ENCODE measurements around the gene LARP4B.
"Not testable (repeated sequence)": the region's sequence is repeated elsewhere in the genome, so short reads cannot be mapped to it uniquely, and the experiment has no call there.

LARP4B gene

GRCh38 chr10:770975-771374, 160.5 kb downstream of the LARP4B start:
- Histone ChIP-seq H3K4me2 (no peak overlapping the region), H3K4me1 (peaks cover 11% of the 10 kb centered on the region), H3K4me3 (no peak overlapping the region), H3K9me3 (peaks cover 36% of the 10 kb centered on the region), H4K20me1 (no peaks in the 10 kb centered on the region), H3K27ac (no peak overlapping the region), H3K9ac (no peak overlapping the region), H3K36me3 (no peaks in the 10 kb centered on the region), H3K27me3 (peaks cover 5% of the 10 kb centered on the region; the same call in 1 of the 2 replicates)
- TF ChIP-seq Cebpa-rat (IDR thresholded peaks at IDR 0.05), result no peak

- H3K9me3 ChIP-seq, result peaks cover 42% of the 10 kb centered on the region
- not testable (repeated sequence) for H3K4me3 ChIP-seq, H3K4me2 ChIP-seq, H3K27me3 ChIP-seq, H3K9ac ChIP-seq, H3K27ac ChIP-seq, H4K20me1 ChIP-seq, H3K4me1 ChIP-seq, H3K36me3 ChIP-seq
Observed at GRCh38 chr10:770048-770712, 161.3 kb downstream of the LARP4B start.

- Histone ChIP-seq H3K27me3 (peaks cover 15% of the 10 kb centered on the region; the same call in 1 of the 2 replicates), H3K4me1 (no peaks in the 10 kb centered on the region), H3K9me3 (peaks cover 61% of the 10 kb centered on the region), H3K4me3 (no peak overlapping the region), H3K27ac (no peak overlapping the region), H3K4me2 (no peak overlapping the region), H4K20me1 (no peaks in the 10 kb centered on the region), H3K9ac (no peak overlapping the region), H3K36me3 (no peaks in the 10 kb centered on the region)
- TF ChIP-seq Cebpa-rat (IDR thresholded peaks at IDR 0.05), result no peak
Observed at GRCh38 chr10:767794-768193, 163.7 kb downstream of the LARP4B start.

GRCh38 chr10:767211-767610, 164.3 kb downstream of the LARP4B start:
- Histone ChIP-seq H3K4me2 (no peak overlapping the region), H3K36me3 (no peaks in the 10 kb centered on the region), H3K9me3 (peaks cover 67% of the 10 kb centered on the region), H3K4me3 (no peak overlapping the region), H3K27ac (no peak overlapping the region), H3K9ac (no peak overlapping the region), H3K27me3 (peaks cover 21% of the 10 kb centered on the region; the same call in 1 of the 2 replicates), H4K20me1 (no peaks in the 10 kb centered on the region), H3K4me1 (no peaks in the 10 kb centered on the region)
- no peak for TF ChIP-seq Cebpa-rat (IDR thresholded peaks at IDR 0.05)

GRCh38 chr10:761376-761775, 170.1 kb downstream of the LARP4B start:
- H3K27me3 ChIP-seq, result peaks cover 50% of the 10 kb centered on the region

GRCh38 chr10:760622-761021, 170.9 kb downstream of the LARP4B start:
- peaks cover 77% of the 10 kb centered on the region for H3K9me3 ChIP-seq
- H3K36me3 ChIP-seq, result no peaks in the 10 kb centered on the region
- H3K9ac ChIP-seq, result no peak overlapping the region
- H4K20me1 ChIP-seq, result no peaks in the 10 kb centered on the region
- no peaks in the 10 kb centered on the region for H3K4me1 ChIP-seq
- H3K27ac ChIP-seq, result no peak overlapping the region
- H3K4me2 ChIP-seq, result no peak overlapping the region
- H3K27me3 ChIP-seq, result peaks cover 50% of the 10 kb centered on the region
- no peak for TF ChIP-seq Cebpa-rat (IDR thresholded peaks at IDR 0.05)
- H3K4me3 ChIP-seq, result no peak overlapping the region

More at GRCh38 chr10:761376-761775, 170.1 kb downstream of the LARP4B start:
- no peaks in the 10 kb centered on the region for H3K36me3 ChIP-seq
- H3K4me3 ChIP-seq, result no peak overlapping the region
- no peaks in the 10 kb centered on the region for H3K4me1 ChIP-seq
- H3K9me3 ChIP-seq, result peaks cover 74% of the 10 kb centered on the region
- H3K27ac ChIP-seq, result no peak overlapping the region
- H3K4me2 ChIP-seq, result no peak overlapping the region
- H4K20me1 ChIP-seq, result no peaks in the 10 kb centered on the region
- H3K9ac ChIP-seq, result no peak overlapping the region
- TF ChIP-seq Cebpa-rat (IDR thresholded peaks at IDR 0.05), result no peak

- H4K20me1 ChIP-seq, result no peaks in the 10 kb centered on the region
- H3K27ac ChIP-seq, result no peak overlapping the region
- no peak overlapping the region for H3K4me2 ChIP-seq
- TF ChIP-seq Cebpa-rat (IDR thresholded peaks at IDR 0.05), result no peak
- peaks cover 50% of the 10 kb centered on the region for H3K27me3 ChIP-seq
- H3K4me1 ChIP-seq, result no peaks in the 10 kb centered on the region
- H3K36me3 ChIP-seq, result no peaks in the 10 kb centered on the region
- H3K9me3 ChIP-seq, result peaks cover 79% of the 10 kb centered on the region
- H3K9ac ChIP-seq, result no peak overlapping the region
- H3K4me3 ChIP-seq, result peak overlapping the region; percentile 18; the same call in 1 of the 2 replicates
Observed at GRCh38 chr10:759898-760477, 171.5 kb downstream of the LARP4B start.
